Left ventricle myocardium inferior (tissue), 1 donor: ENCODE data around the gene SV2B. TPM values are rescaled to one million over a fixed set of nuclear protein-coding genes. Genes with fewer than 3 reads are reported as not detected.

ENCODE experiments used
- DNase-seq: peaks from one replicate; pipeline ENCODE4 v3.0.0-alpha.2; 2020
- H3K27ac ChIP-seq: fragments of 200-600 bp; replicated peaks from 2 replicates; pipeline ENCODE4 v1.8.0; 2021
- H3K27me3 ChIP-seq: fragments of 200-600 bp; 2 replicates; pipeline ENCODE4 v1.8.0; 2021; ENCODE audit warnings: low read depth
- H3K36me3 ChIP-seq: fragments of 200-600 bp; 2 replicates; pipeline ENCODE4 v1.8.0; 2021
- H3K4me1 ChIP-seq: fragments of 200-600 bp; 2 replicates; pipeline ENCODE4 v1.8.0; 2021
- H3K4me3 ChIP-seq: fragments of 200-600 bp; 2 replicates; pipeline ENCODE4 v1.8.0; 2021; ENCODE audit warnings: mild to moderate bottlenecking, moderate library complexity
- H3K9me3 ChIP-seq: fragments of 200-600 bp; replicated peaks from 2 replicates; pipeline ENCODE4 v1.8.0; 2021
- CTCF ChIP-seq: fragments of 200-600 bp; IDR thresholded peaks from 2 replicates; pipeline ENCODE4 v1.8.0; 2021; ENCODE audit warnings: antibody characterized with exemption, mild to moderate bottlenecking, borderline replicate concordance
- intact Hi-C: fragments of 100-400 bp; cut with micrococcal nuclease; formaldehyde crosslinking; loops from one replicate; pipeline ENCODE4 v1.11.0; 2022
- total RNA-seq: library from RNA; stranded (reverse); fragmentation: NEBNext Ultra II Directional; extraction: Animal tissue kit (Norgen Biotek cat#: 25700); gene quantifications from one replicate; pipeline ENCODE4 v1.2.1, GENCODE V29; 2021
- donor health status: DM: no; HTN: yes; CAD: no; lungs with severe emphysema.

SV2B gene
- total RNA-seq, 1 donor from 2014 or later, result 2.8 TPM

GRCh38 chr15:91153954-91154353 is 53.9 kb downstream of the SV2B start:
- intact Hi-C loops, result no loop called here

GRCh38 chr15:91156175-91156726 is 56.2 kb downstream of the SV2B start:
- Histone ChIP-seq H3K9me3 (no peaks in the 10 kb centered on the region), H3K27ac (no peak overlapping the region), H3K27me3 (peaks cover 35% of the 10 kb centered on the region), H3K36me3 (no peaks in the 10 kb centered on the region), H3K4me3 (no peak overlapping the region), H3K4me1 (no peaks in the 10 kb centered on the region)
- TF ChIP-seq CTCF, result no peak
- no peak for DNase-seq
- intact Hi-C loops, result no loop called here

More at GRCh38 chr15:91153954-91154353, 53.9 kb downstream of the SV2B start:
- DNase-seq, result no peak
- TF ChIP-seq CTCF, result no peak
- Histone ChIP-seq H3K36me3 (no peaks in the 10 kb centered on the region), H3K4me1 (no peaks in the 10 kb centered on the region), H3K27me3 (peaks cover 36% of the 10 kb centered on the region), H3K9me3 (no peaks in the 10 kb centered on the region), H3K27ac (no peak overlapping the region), H3K4me3 (no peak overlapping the region)

DNA sequence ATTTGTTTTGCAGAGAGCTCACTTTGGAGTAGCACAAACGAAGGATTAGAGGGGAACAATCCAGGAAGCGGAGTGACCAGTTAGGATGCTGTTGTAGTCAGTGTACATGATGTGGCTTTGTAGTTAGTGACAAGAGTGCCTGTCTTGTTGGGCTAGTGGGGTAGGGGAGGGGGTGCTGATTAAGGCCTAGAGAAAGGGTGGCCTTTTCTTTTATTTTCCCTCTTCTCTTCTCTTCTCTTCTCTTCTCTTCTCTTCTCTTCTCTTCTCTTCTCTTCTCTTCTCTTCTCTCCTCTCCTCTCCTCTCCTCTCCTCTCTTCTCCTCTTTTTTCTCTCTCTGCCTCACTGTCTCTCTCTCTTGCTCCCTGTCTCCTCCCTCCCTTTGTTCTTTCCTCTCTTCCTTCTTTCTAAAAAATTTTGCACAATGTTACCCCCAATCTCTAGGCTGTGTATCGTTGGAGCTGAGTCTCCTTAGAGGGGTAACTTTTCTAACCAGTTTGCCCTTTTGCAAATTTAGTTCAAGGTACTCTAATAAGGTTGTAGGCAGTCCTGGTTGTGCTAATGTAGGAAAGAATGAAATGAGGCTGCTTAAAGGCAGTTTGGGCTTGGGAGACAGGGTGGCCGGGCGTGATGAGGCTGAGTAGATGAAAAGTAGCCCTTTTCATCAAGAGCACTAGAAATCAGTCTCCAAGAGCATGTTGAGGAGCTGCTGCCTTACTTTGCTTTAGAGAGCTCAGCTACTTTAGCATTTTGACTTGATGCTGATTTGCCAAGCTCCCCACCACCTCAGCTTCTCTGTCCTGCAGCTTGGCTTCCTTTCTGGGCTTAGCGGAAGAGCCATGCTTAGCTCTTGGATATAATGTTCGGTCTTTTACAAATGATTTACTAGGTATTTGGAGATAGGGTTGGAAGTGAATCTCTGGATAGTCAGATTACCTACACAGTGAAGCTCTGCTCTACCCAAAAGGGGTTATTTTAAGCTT is 58.6 kb downstream of the SV2B start:
- Histone ChIP-seq H3K36me3 (no peaks in the 10 kb centered on the region), H3K27ac (no peak overlapping the region), H3K9me3 (peaks cover 7% of the 10 kb centered on the region), H3K27me3 (peaks cover 17% of the 10 kb centered on the region), H3K4me1 (no peaks in the 10 kb centered on the region), H3K4me3 (no peak overlapping the region)
- intact Hi-C loops, result no loop called here
- DNase-seq, result no peak
- TF ChIP-seq CTCF, result no peak

- intact Hi-C loops, result no loop called here
- Histone ChIP-seq H3K27me3 (no peaks in the 10 kb centered on the region), H3K27ac (no peak overlapping the region), H3K9me3 (peaks cover 47% of the 10 kb centered on the region), H3K4me1 (no peaks in the 10 kb centered on the region), H3K36me3 (no peaks in the 10 kb centered on the region), H3K4me3 (no peak overlapping the region)
- DNase-seq, result no peak
- no peak for TF ChIP-seq CTCF
Observed at GRCh38 chr15:91165850-91166249, 65.8 kb downstream of the SV2B start.

DNA sequence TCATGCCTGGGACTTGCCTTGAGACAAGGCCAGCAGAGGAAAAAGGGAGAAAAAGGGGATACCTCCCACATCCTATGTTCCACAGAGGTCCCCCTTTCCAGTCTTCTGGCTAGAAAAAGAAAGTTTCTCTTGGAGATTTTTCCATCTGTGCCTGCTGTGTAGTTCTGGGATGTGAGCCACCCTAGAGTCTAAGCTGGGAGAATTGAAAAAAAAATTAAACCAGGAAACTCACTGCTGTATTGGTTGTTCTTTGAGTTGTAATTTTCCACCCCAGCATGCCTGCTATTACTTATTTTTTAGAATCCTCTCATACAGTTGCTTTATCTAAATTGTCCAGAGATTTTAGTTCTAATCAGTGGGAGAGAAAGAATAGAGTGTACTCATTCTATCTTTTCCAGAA is 68.4 kb downstream of the SV2B start:
- no peak overlapping the region for H3K4me3 ChIP-seq
- no peaks in the 10 kb centered on the region for H3K4me1 ChIP-seq
- no peak overlapping the region for H3K27ac ChIP-seq
- TF ChIP-seq CTCF, result no peak
- peaks cover 40% of the 10 kb centered on the region for H3K9me3 ChIP-seq
- H3K27me3 ChIP-seq, result peaks cover 4% of the 10 kb centered on the region
- no peak for DNase-seq
- intact Hi-C loops, result no loop called here
- H3K36me3 ChIP-seq, result no peaks in the 10 kb centered on the region
